Measurements from ENCODE around the gene NEURL4.
"Not testable (repeated sequence)": the region's sequence is repeated elsewhere in the genome, so short reads cannot be mapped to it uniquely, and the experiment has no call there.

NEURL4 gene

GRCh38 chr17:7328840-7329373 lies at the start of gene NEURL4:
Gene NEURL4 (minus strand): TSS chr17:7329335. CDS start chr17:7329312, 23 bp downstream.
- peak; percentile 74 for DNase-seq

DNA sequence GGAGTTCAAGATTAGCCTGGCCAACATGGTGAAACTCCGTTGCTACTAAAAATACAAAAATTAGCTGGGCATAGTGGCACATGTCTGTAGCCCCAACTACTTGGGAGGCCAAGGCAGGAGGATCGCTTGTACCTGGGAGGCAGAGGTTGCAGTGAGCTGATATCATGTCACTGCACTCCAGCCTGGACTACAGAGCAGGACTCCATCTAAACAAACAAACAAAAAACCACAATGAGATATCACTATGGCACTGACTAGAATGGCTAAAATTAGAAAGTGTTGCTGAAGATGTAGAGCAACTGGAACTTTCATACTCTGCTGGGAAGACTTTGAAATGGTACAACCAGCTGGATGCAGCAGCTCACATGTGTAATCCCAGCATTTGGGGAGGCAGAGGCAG lies 45.2 kb upstream of the NEURL4 start:
- no peak for DNase-seq

DNA sequence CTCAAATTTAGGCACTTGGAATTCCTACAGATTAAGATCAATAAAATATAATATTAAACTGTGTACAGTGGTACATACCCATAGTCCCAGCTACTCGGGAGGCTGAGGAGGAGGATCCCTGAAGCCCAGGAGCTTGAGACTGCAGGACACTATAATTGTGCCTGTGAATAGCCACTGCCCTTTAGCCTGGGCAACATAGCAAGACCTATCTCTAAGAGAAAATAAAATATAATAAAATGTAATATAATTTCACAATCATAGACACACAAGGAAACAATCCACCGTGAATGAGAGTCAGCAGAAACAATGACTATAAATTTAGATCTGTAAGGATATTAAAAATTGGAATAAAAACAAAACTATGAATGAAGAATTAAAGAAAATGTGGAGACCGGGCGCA lies 41.7 kb upstream of the NEURL4 start:
- DNase-seq = no peak

DNA sequence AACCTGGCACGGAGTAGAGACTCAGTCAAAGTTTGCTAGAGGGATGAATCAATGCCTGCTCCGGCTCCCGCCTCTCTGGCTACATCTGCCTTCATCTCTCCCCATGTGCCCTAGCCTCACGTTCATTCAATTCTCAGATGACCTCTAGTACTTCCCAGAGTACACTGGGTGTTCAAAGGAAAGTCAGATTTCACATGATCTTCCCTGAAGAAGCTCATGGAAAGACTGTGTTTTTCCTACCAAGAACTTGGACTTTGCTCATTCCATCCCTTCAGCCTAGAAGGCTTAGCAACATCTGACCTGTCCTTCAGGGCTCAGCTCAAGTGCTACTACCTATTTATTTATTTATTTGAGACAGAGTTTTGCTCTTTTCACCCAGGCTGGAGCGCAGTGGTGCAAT lies 40.7 kb upstream of the NEURL4 start:
- no peak for DNase-seq

- not testable (repeated sequence) for DNase-seq
Observed at GRCh38 chr17:7368599-7368994, 39.5 kb upstream of the NEURL4 start.

DNA sequence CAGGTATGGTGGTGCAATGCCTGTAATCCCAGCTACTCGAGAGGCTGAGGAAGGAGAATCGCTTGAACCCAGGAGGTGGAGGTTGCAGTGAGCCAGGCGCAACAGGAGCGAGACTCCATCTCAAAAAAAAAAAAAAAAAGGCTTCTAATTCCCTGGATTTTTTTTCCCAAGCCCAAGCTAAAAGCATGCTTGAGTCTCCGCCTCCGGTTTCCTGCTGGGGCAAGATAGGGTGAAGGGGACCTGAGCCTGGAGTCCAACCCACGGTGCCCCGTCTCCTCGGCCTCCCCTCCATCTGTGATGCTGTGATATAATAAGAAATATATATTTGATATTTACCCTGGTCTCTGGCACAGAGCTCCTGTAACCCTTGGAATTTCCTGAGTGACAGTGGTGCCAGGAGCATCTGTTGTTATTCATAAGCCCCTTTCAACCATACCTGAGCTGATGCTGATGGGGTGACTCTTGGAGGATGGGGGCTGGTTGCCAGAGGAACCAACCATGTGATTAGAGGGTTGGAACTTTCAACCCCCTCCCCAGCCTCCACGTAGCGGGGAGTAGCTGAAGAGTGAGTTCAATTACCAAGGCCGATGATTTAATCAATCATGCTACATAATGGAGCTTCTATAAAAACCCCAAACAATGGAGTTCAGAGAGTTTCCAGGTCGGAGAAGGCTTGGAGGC lies 38.9 kb upstream of the NEURL4 start:
- DNase-seq = no peak

DNA sequence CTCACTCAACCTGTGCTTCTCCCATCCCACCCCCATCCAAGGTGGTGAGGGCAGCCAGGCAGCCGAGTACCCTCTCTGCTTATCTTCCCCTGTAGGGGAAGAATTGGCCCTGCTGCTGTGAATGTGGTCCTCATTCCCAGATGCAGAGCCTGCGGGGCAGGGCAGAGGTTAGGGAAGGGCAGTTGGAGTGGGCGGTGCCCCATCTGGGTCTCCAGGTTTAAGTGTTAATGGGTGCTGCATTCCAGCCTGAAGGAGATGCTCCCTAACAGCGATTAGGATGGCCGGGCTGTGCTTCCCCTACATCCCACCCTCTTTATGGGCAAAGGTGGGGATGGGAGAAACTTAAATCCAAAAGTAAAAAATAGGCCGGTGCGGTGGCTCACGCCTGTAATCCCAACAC lies 37.9 kb upstream of the NEURL4 start:
- no peak for DNase-seq

DNA sequence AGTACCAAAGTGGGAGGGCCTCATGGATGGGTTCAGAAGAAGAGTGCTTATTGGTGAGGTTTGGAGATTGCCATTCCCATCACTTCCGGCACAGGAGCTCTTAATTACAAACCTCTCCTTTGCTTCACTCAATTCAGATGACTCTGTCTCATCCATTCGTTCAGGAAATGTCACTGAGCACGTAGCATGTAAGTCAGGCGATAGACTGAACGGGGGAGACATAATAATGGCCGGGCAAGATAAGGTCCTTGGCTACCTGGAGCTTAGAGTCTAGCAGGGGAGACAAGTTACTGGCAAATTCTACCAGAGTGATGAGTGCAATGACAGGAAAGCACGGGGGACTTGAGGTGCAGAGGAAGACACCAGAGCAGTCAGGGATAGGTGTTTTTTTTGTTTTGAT lies 36.8 kb upstream of the NEURL4 start:
- DNase-seq = not testable (repeated sequence)

GRCh38 chr17:7363311-7363710 lies 34.2 kb upstream of the NEURL4 start:
- no peak for DNase-seq

- no peak for DNase-seq
Observed at GRCh38 chr17:7361906-7362305, 32.8 kb upstream of the NEURL4 start.

DNA sequence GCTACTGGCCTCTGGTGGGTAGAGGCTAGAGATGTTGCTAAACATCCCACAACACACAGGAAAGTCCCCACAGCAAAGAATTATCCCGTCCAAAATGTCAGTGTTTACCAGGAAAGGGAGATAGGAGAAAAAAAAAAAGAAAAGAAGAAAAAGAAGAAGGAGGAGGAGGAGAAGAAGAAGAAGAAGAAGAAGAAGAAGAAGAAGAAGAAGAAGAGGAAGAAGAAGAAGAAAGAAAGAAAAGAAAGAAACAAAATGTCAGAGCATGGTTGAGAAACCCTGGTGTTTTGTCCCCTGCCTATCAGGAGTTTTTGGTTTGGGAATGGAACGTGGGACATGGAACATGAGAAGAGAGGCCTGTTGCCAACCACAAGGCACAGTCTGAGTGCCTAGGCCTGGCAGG lies 28.2 kb upstream of the NEURL4 start:
- no peak for DNase-seq

- DNase-seq = no peak
Observed at GRCh38 chr17:7356756-7357155, 27.6 kb upstream of the NEURL4 start.

DNA sequence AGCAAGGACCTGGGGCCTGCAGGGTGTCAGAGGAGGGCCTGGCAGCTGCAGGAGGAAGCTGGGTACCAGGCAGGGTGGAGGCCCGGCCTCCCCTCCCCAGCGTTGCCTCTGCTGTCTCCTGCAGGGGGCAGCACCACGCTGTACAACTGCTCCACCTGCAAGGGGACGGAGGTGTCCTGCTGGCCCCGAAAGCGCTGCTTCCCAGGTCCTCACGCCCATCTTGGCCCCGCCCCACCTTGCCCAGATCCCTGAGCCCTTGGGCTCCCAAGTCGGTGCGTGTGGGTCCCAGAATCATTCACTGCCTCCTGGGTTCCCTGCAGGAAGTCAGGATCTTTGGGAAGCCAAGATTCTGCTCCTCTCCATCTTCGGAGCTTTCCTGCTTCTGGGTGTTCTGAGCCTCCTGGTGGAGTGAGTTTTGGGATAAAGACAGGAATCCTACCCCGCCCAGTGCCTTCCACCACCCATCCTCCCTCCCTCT lies 27.0 kb upstream of the NEURL4 start:
- peak; percentile 90 for DNase-seq

- no peak for DNase-seq
Observed at GRCh38 chr17:7355573-7355972, 26.4 kb upstream of the NEURL4 start.

GRCh38 chr17:7355053-7355452 lies 25.9 kb upstream of the NEURL4 start, which contains the start of gene TMEM95:
Gene TMEM95 (plus strand): TSS chr17:7355156. CDS start chr17:7355205, 49 bp downstream.
- no peak for DNase-seq

GRCh38 chr17:7354262-7354843 lies 25.2 kb upstream of the NEURL4 start:
- DNase-seq = no peak

DNA sequence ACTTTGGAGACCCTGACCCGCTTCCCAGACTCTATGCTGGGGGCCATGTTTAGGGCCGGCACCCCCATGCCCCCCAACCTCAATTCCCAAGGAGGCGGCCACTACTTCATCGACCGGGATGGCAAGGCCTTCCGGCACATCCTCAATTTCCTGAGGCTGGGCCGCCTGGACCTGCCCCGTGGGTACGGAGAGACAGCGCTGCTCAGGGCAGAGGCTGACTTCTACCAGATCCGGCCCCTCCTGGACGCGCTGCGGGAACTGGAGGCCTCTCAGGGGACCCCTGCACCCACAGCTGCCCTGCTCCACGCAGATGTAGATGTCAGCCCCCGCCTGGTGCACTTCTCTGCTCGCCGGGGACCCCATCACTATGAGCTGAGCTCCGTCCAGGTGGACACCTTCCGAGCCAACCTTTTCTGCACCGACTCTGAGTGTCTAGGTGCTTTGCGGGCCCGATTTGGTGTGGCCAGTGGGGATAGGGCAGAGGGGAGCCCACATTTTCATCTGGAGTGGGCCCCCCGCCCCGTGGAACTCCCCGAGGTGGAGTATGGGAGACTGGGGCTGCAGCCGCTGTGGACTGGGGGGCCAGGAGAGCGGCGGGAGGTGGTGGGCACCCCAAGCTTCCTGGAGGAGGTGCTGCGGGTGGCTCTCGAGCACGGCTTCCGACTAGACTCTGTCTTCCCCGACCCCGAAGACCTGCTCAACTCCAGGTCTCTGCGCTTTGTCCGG lies 23.9 kb upstream of the NEURL4 start:
- DNase-seq = no peak

DNA sequence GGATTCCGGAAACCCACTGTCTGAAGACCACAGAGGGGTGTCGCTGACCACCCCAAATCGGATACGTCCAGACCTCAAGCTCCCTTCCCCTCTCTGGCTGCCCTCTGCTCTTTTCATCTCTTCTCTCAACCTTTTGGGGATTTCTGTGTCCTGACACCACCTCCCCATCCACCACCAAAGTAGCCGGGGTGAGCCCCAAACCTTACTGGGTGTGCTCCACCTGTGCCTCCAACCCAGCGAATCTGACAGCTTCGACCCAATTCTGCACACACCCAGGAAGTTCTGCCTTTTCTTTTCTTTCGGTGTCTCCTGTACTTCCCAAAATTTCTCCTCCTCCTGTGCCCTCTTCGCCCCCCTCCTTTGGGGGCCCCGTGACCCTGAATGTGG lies 23.4 kb upstream of the NEURL4 start:
- DNase-seq = no peak

GRCh38 chr17:7351665-7352502 lies 22.7 kb upstream of the NEURL4 start, which contains the start of gene KCTD11:
Gene KCTD11 (plus strand): TSS chr17:7352162.
- peak; percentile 80 for DNase-seq

DNA sequence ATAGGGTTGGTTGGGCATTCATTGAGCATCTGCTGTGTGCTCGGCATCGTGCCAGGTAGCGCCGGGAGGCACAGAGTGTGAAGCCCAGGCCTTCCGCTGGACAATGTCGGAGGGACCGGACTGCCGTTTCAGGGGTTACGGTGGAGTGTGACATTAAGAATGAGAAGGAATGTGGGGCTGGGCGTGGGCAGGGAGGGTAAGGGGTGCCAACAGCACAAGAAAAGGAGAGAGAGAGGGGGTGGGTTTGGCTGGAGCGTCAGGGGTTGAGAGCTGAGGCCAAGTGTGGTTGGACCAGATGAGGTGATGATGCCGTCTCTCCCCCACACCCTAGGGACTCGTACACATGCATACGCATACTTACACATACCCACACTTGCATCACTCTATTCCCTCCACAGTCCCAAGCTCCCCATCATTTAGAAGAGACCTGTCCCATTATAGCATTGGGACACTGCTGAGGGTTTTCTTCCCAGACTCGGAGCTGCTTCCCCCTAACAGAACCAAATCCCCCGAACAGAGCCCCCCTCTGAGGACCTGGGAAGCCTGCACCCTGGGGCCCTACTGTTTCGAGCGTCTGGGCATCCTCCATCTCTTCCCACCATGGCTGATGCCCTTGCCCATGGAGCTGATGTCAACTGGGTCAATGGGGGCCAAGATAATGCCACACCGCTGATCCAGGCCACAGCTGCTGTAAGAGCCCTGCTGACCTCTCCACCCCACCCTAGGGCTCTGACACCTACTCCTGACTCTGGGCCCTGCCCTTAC lies 19.5 kb upstream of the NEURL4 start:
- no peak for DNase-seq

DNA sequence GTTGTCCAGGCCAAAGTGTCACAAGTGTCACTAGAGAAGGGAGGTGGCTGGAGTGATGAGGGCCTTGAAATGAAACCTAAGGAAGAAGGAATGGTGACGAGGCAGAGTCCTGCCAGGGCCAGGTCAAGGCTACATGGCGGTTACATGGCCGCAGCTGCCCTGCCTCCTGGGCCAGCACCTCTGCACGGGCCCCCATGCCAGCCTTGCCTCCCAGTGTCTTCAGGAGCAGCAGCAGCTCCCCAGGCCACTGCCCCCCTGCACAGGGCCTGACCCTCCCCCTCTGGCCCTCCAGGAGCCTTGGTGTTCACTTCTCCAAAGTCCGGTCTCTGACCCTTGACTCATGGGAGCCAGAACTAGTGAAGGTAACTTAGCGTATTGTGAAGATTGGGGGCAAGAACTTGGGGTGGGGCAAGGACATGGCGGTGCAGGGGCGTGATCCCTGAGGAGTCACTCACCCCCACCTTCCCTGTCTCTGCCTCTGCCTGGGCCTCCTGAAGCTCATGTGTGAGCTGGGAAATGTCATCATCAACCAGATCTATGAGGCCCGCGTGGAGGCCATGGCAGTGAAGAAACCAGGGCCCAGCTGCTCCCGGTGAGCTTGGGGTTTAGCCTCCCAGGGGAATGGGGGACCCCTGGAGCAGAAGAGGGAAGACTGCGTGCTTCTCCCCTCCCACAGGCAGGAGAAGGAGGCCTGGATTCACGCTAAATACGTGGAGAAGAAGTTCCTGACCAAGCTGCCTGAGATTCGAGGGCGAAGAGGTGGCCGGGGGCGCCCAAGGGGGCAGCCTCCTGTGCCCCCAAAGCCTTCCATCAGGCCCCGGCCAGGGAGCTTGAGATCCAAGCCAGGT lies 18.7 kb upstream of the NEURL4 start:
- no peak for DNase-seq
